Ovary (tissue), 3 donors: ENCODE measurements around the gene HEATR5A.

Experiments
- CTCF ChIP-seq, 3 donors: fragments of 450-650 bp in 2 of 3; fragments of 200-600 bp in 1 of 3; IDR thresholded peaks; one replicate each; pipeline versions ENCODE4 v1.5.1 to v1.8.0; 2016 to 2022; ENCODE audit warnings: antibody characterized with exemption in 3 of 3, mild to moderate bottlenecking in 1 of 3
- EP300 ChIP-seq: sonication (generic); formaldehyde crosslinking; IDR thresholded peaks from one replicate; pipeline ENCODE4 v1.6.1; 2017; ENCODE audit warnings: antibody characterized with exemption
- POLR2A ChIP-seq: fragments of 450-650 bp; IDR thresholded peaks from one replicate; pipeline ENCODE4 v1.6.1; 2017; ENCODE audit warnings: antibody characterized with exemption, mild to moderate bottlenecking, moderate library complexity
- donor health status: DM: no; HTN: no; CAD: no.

GRCh38 chr14:31243860-31244259, 176.5 kb downstream of the HEATR5A start:
- TF ChIP-seq EP300 (no peak), CTCF (IDR thresholded peaks at IDR 0.05) (no peak), POLR2A (no peak)
